Kidney epithelial cell (primary cell): ENCODE results near the gene KCNQ5. TPM values are rescaled to one million over a fixed set of nuclear protein-coding genes. Genes with fewer than 3 reads are reported as not detected.

Source experiments
- DNase-seq: peaks from one replicate; pipeline ENCODE4 v3.0.0-alpha.2; 2010; ENCODE audit warnings: low read depth
- H3K27me3 ChIP-seq: 2 replicates; pipeline ENCODE4 v1.6.0; 2011; ENCODE audit warnings: low read length; ENCODE audit not compliant: control insufficient read depth, insufficient read depth
- H3K36me3 ChIP-seq: 2 replicates; pipeline ENCODE4 v1.5.1; 2011; ENCODE audit warnings: low read length; ENCODE audit not compliant: control insufficient read depth, insufficient read depth
- H3K4me3 ChIP-seq: 2 replicates; pipeline ENCODE4 v1.5.1; 2011; ENCODE audit warnings: low read depth, mild to moderate bottlenecking, control low read depth, low read length
- total RNA-seq: library from RNA; depleted of rRNA; stranded (reverse); fragments of >200 nt; gene quantifications from 2 replicates; pipeline ENCODE4 v1.2.3, GENCODE V29; 2015
- TF ChIP-seq, protein P1 (sequence below): IDR thresholded peaks from 2 replicates; pipeline ENCODE4 v1.5.1; 2011; ENCODE audit warnings: mild to moderate bottlenecking, moderate library complexity, low read length, control low read depth, inconsistent platforms; ENCODE audit not compliant: insufficient read depth, poor library complexity, severe bottlenecking

KCNQ5 gene
- total RNA-seq, 1 donor from 2014 or later = 1.9 TPM

DNA sequence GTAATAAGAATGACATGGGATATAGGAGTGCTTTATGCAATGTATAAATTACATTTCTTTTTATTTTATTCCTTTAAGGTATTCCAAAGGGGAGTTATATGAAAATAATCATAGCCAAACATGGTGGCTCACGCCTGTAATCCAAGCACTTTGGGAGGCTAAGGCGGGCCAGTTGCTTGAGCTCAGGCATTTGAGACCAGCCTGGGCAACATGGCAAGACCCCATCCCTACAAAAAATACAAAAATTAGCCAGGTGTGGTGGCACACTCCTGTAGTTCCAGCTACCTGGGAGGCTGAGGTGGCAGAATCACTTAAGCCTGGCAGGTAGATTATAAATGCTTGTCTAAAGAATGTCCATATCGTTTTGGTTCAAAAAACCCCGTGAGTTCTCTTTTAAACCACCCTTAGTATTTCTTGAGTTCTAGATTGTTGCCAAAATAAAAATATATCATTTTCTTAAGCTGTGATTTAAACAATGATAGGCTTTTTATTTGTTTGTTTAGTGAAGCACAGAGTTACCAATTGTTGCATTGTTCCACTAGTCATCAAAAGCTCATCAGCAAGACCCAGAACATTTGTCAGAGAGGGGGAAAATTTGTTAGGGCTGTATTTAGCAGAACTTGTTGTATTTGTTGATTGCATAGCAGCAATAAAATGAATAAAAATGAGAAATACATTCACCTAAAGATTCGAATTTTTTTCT is 457.2 kb downstream of the KCNQ5 start:
- H3K36me3 ChIP-seq = no peaks in the 10 kb centered on the region
- no peaks in the 10 kb centered on the region for H3K27me3 ChIP-seq
- H3K4me3 ChIP-seq = no peak overlapping the region
- no peak for DNase-seq
- TF ChIP-seq, protein P1, sequence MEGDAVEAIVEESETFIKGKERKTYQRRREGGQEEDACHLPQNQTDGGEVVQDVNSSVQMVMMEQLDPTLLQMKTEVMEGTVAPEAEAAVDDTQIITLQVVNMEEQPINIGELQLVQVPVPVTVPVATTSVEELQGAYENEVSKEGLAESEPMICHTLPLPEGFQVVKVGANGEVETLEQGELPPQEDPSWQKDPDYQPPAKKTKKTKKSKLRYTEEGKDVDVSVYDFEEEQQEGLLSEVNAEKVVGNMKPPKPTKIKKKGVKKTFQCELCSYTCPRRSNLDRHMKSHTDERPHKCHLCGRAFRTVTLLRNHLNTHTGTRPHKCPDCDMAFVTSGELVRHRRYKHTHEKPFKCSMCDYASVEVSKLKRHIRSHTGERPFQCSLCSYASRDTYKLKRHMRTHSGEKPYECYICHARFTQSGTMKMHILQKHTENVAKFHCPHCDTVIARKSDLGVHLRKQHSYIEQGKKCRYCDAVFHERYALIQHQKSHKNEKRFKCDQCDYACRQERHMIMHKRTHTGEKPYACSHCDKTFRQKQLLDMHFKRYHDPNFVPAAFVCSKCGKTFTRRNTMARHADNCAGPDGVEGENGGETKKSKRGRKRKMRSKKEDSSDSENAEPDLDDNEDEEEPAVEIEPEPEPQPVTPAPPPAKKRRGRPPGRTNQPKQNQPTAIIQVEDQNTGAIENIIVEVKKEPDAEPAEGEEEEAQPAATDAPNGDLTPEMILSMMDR = no peak

DNA sequence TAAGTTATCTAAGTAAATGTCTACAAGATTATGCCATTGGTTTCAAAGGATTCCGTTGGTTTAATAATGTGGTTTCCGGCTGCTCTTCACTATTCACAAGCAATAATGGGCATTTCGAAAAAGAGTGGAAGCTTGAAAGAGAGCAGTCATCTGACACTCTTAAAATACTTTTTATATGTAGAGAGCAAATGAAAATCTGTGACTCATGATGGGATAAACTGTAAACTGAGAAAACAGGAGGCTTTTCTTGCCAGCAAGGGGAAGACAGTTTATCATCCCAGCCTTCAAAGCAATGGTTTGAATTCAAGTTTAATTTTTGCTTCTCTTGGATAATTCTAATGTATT is 457.7 kb downstream of the KCNQ5 start:
- TF ChIP-seq, protein P1 = no peak
- Histone ChIP-seq H3K27me3 (no peaks in the 10 kb centered on the region), H3K4me3 (no peak overlapping the region), H3K36me3 (no peaks in the 10 kb centered on the region)
- DNase-seq = no peak

DNA sequence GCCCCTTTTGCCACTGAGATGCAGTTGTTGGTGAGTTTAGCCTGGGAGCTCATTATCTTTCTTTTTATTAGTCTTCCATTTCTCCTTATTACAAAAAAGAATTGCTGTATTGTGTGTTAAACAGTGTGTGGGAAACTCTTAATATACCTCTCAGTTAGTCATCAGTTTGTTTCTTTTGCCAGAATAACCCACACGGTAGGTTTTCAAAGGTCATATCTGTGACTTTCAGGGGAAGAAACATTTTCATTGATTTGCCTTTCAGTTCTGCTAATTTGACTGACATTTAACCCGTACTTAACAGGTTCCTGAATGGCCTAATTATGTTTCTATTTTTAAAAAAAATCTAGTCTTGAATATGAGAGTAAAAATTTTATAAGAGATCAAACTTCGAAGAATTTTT is 458.1 kb downstream of the KCNQ5 start:
- Histone ChIP-seq H3K36me3 (no peaks in the 10 kb centered on the region), H3K27me3 (no peaks in the 10 kb centered on the region), H3K4me3 (no peak overlapping the region)
- TF ChIP-seq, protein P1 = no peak
- DNase-seq = no peak

DNA sequence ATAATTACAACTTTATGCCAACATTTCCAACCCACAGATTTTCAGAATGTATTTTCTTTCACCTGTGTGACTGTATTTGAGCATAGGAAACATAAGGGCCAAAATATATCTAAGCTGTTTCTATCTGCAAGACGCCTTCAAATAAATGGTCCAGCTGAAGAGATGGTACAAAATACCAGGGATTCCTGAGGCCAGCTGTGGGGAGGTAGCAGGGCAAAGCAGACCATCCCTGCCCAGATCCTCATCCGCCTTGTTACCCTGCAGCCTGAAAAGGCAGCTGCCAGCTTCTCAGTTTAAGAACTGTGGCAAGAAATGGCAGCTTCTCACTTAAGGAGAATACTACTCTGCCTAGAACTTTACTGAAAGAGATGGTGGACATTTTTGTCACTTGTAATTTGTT is 460.1 kb downstream of the KCNQ5 start:
- TF ChIP-seq, protein P1 = no peak
- no peaks in the 10 kb centered on the region for H3K27me3 ChIP-seq
- no peak for DNase-seq
- H3K4me3 ChIP-seq = no peak overlapping the region
- H3K36me3 ChIP-seq = no peaks in the 10 kb centered on the region

DNA sequence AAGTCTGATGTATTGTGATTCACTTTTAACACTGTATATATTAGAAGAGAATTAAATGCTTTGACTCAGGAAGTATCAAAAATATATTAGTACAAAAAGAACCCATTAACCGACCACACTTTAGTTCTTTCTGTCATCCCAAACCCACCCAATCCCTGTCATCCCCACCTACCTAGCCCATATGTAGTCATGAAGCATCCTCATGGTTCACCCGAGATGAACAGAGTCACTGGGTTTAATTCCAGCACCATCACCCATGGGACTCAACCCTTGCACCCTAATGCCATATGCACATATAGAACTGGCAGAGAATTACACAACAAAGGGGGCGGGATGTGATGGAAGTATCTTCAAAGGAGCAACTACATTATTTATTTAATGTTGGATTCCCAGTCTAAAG is 462.0 kb downstream of the KCNQ5 start:
- no peaks in the 10 kb centered on the region for H3K36me3 ChIP-seq
- no peak for DNase-seq
- H3K4me3 ChIP-seq = no peak overlapping the region
- no peaks in the 10 kb centered on the region for H3K27me3 ChIP-seq
- TF ChIP-seq, protein P1 = no peak

DNA sequence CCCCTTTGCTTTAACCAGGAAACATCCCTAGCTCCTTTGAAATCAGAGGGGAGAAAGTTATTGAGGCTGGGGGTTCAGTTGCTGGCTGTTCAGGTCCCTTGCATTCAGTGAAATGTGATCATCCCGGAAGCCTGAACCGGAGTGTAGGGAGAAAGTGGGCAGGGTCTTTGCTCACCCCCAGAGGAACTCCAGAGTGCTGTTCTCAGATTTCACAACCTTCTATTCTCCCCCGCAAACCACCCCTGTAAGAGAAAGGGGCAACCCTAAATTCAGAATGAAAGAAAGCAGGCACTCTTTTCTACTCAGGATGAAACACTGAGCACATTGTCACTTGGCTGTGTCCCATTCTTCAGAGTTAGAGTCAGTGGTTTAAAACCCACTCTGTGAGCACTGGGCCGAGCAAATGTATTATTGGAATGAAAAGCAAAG is 463.6 kb downstream of the KCNQ5 start:
- Histone ChIP-seq H3K27me3 (no peaks in the 10 kb centered on the region), H3K4me3 (no peak overlapping the region), H3K36me3 (no peaks in the 10 kb centered on the region)
- DNase-seq = no peak
- TF ChIP-seq, protein P1 = no peak
